NCI-H1092 (cell line): ENCODE data around the gene ITCH.

ENCODE experiments used
- DNase-seq: peaks from one replicate; lab custom pipeline; 2025; lab: John Stamatoyannopoulos, UW

ITCH gene

DNA sequence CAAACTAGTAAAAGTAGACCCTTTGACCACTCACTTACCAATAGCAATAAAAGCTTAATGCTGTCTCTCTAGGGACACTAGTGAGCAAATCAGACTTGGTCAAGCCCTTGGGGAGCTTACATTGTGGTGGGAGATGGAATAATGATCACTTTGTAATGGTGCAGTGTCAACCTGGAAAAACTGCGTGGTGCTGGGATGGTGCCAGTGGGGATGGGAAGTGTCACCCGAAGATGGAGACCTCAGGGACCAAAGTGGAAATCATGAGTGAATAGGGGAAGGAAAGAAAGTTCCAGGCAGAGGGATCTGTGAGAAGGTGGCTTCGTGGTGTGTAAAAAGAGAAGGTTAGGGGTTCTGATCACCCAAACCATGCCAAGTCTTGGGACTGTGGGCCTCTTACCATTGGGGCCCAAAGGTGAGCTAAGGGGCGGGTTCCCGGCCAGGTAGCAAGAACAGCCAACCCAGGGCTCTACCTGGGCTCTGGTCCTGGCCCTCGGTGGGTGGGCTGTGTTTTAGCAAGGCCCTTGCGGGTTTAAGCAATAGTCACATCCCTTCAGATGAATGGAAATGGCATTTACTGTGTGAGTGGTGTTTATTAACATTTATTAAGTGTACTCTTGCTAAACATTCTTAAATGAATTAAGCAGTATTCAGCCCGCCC lies 168.7 kb downstream of the ITCH start:
- DNase-seq: no peak

GRCh38 chr20:34532320-34532719 lies 169.2 kb downstream of the ITCH start:
- DNase-seq: no peak

- no peak for DNase-seq
Observed at GRCh38 chr20:34532756-34533155, 169.7 kb downstream of the ITCH start.

DNA sequence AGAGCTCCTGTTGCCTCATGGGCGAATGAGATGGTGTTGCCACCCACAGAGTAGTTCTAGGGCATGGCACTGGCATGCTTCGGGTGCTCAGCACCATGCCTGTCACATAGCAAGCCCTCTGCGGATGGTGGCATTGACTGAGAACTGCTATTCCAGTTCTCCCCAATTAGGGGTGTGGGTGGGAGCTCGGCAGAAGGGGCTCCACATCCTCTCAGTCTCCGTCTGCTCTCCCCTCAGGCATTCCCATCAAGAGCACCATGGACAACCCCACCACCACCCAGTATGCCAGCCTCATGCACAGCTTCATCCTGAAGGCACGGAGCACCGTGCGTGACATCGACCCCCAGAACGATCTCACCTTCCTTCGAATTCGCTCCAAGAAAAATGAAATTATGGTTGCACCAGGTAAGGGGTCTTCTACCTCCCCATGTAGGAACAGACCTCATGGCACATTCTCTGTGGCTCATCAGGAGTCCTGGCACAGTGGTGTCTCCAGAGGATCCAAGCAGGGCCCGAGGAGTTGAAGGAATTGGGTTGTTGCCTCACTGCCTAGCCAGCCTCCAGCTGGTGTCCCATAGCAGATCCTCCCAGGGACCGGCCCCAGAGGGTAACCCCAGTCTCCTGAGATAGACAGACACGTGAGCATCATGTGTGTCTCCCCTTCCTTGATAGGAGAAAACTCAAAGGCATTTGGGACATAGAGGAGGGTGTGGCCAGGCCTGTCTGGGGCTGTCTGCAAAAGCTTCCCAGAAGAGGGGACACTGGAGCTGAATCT lies 171.5 kb downstream of the ITCH start:
- DNase-seq: no peak

DNA sequence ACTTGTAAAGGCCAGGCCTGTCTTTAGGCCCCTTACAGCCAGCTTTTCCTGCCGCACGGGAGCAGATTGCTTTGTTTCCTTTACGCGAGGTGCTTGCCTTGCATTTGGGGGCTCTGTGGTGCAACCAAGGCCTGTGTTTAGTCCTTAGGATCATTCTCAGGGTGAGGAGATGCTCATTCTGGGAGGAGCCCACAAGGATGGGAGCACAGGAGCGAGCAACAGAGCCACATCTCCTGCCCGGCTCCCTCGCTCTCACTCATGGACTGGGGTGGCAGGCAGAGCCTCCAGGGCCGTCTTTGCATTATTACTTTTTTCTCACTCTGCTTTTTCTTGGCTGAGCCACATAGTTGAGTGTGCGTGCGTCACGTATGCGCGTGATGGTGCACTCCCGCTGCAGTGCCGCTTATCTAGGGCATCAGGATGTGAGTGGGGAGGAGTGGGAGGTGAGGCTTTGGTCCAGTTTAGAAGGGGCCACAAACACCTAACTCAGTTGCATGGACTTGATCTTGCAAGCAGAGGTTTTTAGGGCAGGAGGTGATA lies 172.3 kb downstream of the ITCH start:
- no peak for DNase-seq

- no peak for DNase-seq
Observed at GRCh38 chr20:34535857-34536256, 172.8 kb downstream of the ITCH start.

- DNase-seq: no peak
Observed at GRCh38 chr20:34536798-34537394, 173.8 kb downstream of the ITCH start.

DNA sequence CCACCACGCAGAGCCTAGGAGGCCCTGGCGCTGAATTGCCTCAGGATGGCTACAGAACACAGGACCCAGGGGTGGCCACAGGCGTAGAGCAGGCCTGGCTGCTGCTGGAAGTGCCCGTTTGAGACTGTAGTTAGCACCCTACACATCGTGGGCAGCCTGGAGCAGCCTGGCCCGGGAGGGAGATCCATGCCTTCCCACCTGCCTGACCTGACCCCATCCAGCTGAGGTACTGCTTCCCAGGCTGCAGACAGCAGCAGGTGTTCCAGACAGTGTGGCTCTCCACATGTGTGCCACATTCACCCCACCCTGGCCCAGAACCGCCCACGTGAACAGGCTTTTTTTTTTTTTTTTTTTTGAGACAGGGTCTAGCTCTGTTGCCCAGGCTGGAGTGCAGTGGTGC lies 174.6 kb downstream of the ITCH start:
- DNase-seq: no peak

DNA sequence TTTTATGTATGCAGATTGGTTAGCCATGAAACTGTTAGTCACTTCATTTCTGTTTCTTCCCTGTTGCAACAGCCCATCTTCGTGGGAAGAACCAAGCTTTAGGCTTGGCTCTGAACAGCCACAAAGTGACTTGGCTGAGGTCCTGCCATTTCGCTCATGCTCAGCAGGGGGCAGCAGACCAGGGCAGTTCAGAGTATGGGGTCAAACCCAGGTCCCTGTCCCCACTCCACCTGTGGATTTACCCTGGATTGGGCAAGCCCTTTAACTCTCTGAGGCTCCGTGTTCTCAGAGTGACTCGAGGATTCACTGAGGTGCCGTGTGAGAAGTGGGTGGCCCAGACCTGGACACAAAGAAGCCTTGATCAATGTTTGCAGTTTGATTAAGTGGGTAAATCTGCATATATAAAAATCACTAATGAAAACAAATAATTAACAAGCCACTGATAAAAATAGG lies 175.6 kb downstream of the ITCH start:
- DNase-seq: no peak

DNA sequence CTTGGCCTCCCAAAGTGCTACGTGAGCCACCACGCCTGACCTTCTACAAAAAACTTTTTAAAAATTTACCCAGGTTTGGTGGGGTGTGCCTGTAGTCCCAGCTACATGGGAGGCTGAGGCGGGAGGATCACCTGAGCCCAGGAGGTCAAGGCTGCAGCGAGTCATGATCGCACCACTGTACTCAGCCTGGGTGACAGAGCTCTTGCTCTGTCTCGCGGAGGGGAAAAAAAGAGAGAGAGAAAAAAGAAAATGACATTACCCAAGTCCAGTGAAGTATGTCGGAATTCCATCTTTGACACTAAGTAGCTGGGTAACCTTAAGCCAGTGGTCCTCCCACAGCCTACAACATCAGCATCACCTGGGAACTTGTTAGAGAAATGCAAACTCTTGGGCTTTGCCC lies 176.7 kb downstream of the ITCH start:
- no peak for DNase-seq

DNA sequence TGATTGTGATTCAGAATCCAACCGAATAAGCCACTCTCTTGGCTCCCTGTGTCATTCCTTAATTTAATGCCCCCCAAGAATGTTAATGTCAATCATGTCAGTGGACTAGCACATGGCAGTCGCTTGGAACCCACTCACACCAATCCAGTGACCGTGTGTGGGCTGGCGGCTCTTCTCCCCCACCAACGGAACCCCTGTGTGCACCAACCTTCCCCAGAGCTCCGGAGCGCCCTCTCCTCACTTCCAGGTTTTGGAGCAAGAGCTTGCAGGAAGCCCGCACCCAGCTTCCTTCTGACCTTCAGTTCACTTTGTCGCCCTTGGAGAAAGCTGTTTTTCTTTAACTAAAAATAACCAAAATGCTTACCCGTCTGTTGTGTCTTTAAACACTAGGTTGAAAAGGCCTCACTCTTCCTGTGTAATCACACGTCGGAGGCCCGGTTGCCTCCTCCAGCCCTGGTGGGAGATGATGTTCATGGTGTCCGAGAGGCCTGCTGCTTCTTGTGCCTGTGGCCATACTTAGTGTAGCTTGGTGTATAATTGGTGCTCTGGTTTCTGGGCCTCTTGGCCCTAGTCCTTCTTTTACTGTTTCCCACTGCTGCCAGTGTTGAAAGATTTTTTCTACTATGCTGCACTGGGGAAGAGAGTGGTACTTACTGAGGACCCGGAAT lies 177.7 kb downstream of the ITCH start:
- no peak for DNase-seq

- no peak for DNase-seq
Observed at GRCh38 chr20:34541264-34541901, 178.3 kb downstream of the ITCH start.

- no peak for DNase-seq
Observed at GRCh38 chr20:34541917-34542316, 178.8 kb downstream of the ITCH start.

DNA sequence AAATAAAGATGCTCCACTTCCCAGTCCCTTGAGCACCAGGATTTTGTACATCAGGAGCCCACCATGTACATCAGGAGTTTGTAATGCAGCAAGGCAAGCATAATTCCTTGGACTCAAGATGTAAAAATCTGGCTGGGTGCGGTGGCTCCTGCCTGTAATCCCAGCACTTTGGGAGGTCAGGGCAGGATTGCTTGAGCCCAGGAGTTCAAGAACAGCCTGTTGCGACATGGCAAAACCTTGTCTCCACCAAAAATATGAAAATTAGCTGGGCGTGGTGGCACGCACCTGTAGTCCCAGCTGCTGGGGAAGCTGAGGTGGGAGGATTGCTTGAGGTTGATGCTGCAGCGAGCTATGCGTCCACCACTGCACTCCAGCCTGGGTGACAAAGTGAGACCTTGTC lies 179.4 kb downstream of the ITCH start:
- no peak for DNase-seq

GRCh38 chr20:34543463-34544056 lies 180.5 kb downstream of the ITCH start:
- no peak for DNase-seq

GRCh38 chr20:34544109-34544796 lies 181.2 kb downstream of the ITCH start:
- no peak for DNase-seq

GRCh38 chr20:34546751-34547181 lies 183.7 kb downstream of the ITCH start:
- peak; percentile 50 for DNase-seq

GRCh38 chr20:34547844-34548613 lies 185.0 kb downstream of the ITCH start:
- no peak for DNase-seq

DNA sequence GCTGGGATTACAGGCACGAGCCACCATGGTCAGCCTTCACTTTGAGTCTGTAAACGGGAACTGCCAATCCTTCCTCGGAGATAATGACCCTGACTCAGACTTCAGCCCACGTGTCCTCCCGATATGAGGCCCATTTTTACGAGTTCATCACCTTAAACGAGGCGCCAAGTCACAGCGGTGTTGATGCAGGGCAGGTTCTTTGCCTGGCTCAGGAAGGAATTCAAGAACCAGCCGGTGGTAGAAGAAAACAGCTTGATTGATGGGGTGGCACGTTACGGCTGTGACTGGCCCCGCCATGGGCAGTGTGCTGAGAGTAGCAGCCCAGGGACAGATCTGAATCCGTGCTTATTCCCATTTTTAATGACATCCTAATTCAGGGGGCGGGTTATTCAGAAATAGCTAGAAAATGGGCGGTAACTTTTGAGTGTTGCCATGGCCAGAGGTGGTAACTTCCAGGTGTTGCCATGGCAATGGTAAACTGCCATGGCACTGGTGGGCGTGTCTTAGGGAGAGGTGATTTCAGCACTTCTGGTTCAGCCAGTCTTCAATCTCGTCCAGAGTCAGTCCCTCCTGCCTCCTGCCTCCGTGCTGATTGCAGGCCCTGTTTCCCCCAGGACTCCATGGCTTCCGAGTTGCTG lies 186.3 kb downstream of the ITCH start:
- DNase-seq: no peak

- DNase-seq: no peak
Observed at GRCh38 chr20:34549929-34550305, 186.8 kb downstream of the ITCH start.
